Activated B cell treated with CpG ODN at 0.5 μM for 24 hours (primary cell): ENCODE measurements around the gene FOLR3. TPM values are rescaled to one million over a fixed set of nuclear protein-coding genes. Genes with fewer than 3 reads are reported as not detected.

Experiments used
- ATAC-seq: fragments of 200-7000 bp; cut with Tn5 transposase; one replicate; pipeline ENCODE4 v1.10.0; 2021; ENCODE audit warnings: low read depth, mild to moderate bottlenecking, moderate library complexity
- CTCF ChIA-PET: fragments of 350-600 bp; sonication (Branson Sonifier 250); formaldehyde crosslinking; loops from one replicate; lab custom pipeline; 2021; ENCODE audit warnings: antibody characterized with exemption; lab: Charles Lee
- POLR2A ChIA-PET: fragments of 350-600 bp; sonication (Branson Sonifier 250); formaldehyde crosslinking; loops from one replicate; lab custom pipeline; 2021; ENCODE audit warnings: antibody characterized with exemption; lab: Charles Lee
- DNase-seq: peaks from one replicate; pipeline ENCODE4 v3.0.0; 2022
- H3K27ac Mint-ChIP-seq: one replicate; pipeline ENCODE4 v1.8.0; 2020; ENCODE audit warnings: mixed read lengths
- H3K27me3 Mint-ChIP-seq: one replicate; pipeline ENCODE4 v1.8.0; 2021; ENCODE audit warnings: mixed read lengths
- H3K36me3 Mint-ChIP-seq: one replicate; pipeline ENCODE4 v1.8.0; 2021; ENCODE audit warnings: low read depth, mixed read lengths
- H3K4me1 Mint-ChIP-seq: one replicate; pipeline ENCODE4 v1.8.0; 2021; ENCODE audit warnings: mixed read lengths
- H3K4me3 Mint-ChIP-seq: one replicate; pipeline ENCODE4 v1.8.0; 2020; ENCODE audit warnings: mild to moderate bottlenecking, mixed read lengths
- H3K9me3 Mint-ChIP-seq: one replicate; pipeline ENCODE4 v1.8.0; 2020; ENCODE audit warnings: mixed read lengths
- intact Hi-C: fragments of 100-400 bp; cut with micrococcal nuclease; formaldehyde crosslinking; loops from one replicate; pipeline ENCODE4 v1.15.1; 2024
- total RNA-seq: library from RNA; stranded (reverse); gene quantifications from 2 replicates; pipeline ENCODE4 v1.2.3, GENCODE V29; 2022
- TF ChIP-seq, protein P1 (sequence below): fragments of 200-600 bp; IDR thresholded peaks from one replicate; pipeline ENCODE4 v1.8.0; 2022; ENCODE audit warnings: antibody characterized with exemption, mild to moderate bottlenecking

The FOLR3 gene
- total RNA-seq, 1 donor from 2014 or later, result not detected

DNA sequence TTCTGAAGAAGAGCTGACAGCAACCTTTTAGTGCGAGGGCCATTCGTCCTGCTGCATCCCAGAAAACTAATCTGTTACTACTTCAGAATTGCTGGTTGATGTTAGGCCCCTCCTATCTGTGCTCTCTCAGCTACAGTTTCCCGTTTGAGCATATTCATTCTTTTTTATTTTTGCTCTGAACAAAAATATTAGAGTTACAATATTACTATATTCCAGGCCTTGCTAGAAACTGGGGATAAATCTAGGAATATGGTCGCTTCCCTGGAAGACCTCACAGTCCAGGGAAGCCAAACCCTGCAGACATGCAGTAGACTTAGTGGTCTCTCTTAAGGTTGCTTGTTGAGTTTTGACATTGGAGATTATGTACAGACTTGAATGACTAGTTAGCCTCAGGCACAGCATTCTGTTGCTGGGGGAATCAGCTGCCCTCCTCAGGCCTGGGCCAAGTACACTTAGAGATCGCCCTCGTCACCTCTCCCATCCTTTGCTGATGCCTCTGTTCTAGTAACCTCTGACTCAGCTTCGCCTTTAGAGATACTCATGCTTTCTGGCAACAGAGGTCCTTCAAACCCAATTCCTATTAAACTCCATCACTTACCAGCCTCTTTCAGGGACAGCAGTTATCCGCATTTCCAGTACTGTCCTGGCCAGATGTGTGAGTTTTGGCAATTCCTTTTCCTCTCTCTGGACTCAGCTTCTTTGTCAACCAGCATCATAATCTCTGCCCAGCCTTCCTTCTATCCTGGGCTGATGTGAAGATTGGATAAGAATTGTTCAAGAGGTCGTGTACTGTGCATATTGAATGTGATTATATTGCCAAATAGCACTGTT, 22.3 kb upstream of the FOLR3 start:
- CTCF ChIA-PET, result interaction anchor here (1.2 to 1.3 kb wide), 2 partner anchors 31 to 72 kb away, joined by 3 to 4 read pairs; no protein-coding TSS in a partner anchor
- H3K27ac Mint-ChIP-seq, result peak overlapping the region; percentile 100
- POLR2A ChIA-PET, result interaction anchor here (0.7 to 3.1 kb wide), 15 partner anchors 11 to 185 kb away, joined by 3 to 34 read pairs (median 6); partner anchors contain the start of genes INPPL1, LAMTOR1, RNF121 and XNDC1N
- ATAC-seq (peak; percentile 0), DNase-seq (no peak)
- H3K9me3 Mint-ChIP-seq, result no peaks in the 10 kb centered on the region
- intact Hi-C loops, result loop anchor here (1.0 to 5.0 kb wide), 7 partner anchors 10 to 326 kb away; partner anchors contain the start of genes CLPB, LAMTOR1, LRRC51 and NUMA1
- TF ChIP-seq, protein P1, sequence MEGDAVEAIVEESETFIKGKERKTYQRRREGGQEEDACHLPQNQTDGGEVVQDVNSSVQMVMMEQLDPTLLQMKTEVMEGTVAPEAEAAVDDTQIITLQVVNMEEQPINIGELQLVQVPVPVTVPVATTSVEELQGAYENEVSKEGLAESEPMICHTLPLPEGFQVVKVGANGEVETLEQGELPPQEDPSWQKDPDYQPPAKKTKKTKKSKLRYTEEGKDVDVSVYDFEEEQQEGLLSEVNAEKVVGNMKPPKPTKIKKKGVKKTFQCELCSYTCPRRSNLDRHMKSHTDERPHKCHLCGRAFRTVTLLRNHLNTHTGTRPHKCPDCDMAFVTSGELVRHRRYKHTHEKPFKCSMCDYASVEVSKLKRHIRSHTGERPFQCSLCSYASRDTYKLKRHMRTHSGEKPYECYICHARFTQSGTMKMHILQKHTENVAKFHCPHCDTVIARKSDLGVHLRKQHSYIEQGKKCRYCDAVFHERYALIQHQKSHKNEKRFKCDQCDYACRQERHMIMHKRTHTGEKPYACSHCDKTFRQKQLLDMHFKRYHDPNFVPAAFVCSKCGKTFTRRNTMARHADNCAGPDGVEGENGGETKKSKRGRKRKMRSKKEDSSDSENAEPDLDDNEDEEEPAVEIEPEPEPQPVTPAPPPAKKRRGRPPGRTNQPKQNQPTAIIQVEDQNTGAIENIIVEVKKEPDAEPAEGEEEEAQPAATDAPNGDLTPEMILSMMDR, result no peak
- H3K27me3 Mint-ChIP-seq, result peaks cover 15% of the 10 kb centered on the region
- H3K4me3 Mint-ChIP-seq, result peak overlapping the region; percentile 97
- H3K36me3 Mint-ChIP-seq, result peaks cover 18% of the 10 kb centered on the region
- peaks cover 25% of the 10 kb centered on the region for H3K4me1 Mint-ChIP-seq

DNA sequence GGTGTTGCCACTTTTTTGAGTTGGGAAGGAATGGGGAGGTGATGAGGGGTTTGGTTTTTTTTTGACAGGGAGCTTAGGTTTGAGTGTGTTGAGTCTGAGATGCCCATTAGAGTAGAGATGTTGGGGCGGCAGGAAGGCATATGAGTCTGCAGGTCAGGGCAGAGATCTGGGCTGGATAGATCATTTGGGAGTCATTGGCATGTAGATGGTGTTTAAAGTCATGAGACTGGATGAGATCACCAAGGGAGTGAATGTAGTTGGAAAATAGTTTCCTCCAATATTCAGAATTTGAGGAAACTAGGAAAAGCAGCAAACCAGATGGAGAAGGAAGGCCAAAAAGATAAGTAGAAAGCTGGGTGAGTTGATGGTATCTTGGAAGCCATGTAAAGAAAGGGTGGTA, 21.0 kb upstream of the FOLR3 start:
- POLR2A ChIA-PET, result no interaction called here
- H3K36me3 Mint-ChIP-seq, result peaks cover 13% of the 10 kb centered on the region
- no peak for ATAC-seq
- H3K9me3 Mint-ChIP-seq, result no peaks in the 10 kb centered on the region
- H3K27me3 Mint-ChIP-seq, result peaks cover 17% of the 10 kb centered on the region
- H3K4me3 Mint-ChIP-seq, result no peak overlapping the region
- peaks cover 25% of the 10 kb centered on the region for H3K4me1 Mint-ChIP-seq
- no peak for DNase-seq
- H3K27ac Mint-ChIP-seq, result no peak overlapping the region
- TF ChIP-seq, protein P1, result no peak
- CTCF ChIA-PET, result no interaction called here
- intact Hi-C loops, result loop anchor here (5.0 kb wide), 1 partner anchor 318 kb away; the partner anchor contains the start of gene CLPB

DNA sequence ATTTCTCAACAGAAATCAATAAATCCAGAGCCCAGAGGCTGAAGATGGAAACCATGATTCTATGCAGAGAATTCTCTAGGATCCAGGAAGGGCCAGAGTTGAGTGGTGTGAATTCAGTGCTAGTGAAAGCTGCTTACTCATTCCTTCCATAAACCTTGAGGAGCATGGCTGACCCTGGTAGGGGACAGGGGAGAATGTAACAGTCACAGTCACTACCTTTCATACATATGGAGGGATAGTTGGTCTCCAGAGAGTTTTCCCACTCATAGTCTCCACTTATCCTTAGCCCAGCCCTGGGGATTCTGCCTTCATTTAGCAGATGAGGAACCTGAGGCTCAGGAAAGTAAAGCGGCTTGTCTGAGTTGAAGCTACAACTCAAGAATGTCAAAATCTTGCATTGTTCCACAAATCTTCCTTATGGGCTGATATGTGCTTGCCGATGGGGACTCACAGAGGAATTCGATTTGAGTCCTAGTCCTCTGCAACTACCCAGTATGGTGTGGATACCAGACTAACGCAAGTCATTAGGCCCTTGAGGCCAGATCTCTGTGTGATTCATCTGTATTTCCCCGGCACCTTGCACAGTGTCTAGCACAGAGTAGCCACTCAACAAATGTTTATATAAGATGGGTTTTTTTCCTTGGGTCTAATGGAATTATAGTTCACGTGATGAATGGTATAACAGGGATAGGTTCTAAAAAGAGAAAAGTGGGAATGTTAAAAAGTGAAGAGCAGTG, 19.3 kb upstream of the FOLR3 start:
- no peak for ATAC-seq
- H3K27ac Mint-ChIP-seq, result no peak overlapping the region
- H3K4me1 Mint-ChIP-seq, result peaks cover 22% of the 10 kb centered on the region
- intact Hi-C loops, result no loop called here
- no peak overlapping the region for H3K4me3 Mint-ChIP-seq
- CTCF ChIA-PET, result no interaction called here
- DNase-seq, result no peak
- POLR2A ChIA-PET, result interaction anchor here (0.5 kb wide), 1 partner anchor 170 kb away, joined by 5 read pairs; no protein-coding TSS in a partner anchor
- H3K36me3 Mint-ChIP-seq, result peaks cover 6% of the 10 kb centered on the region
- no peaks in the 10 kb centered on the region for H3K9me3 Mint-ChIP-seq
- TF ChIP-seq, protein P1, result no peak
- peaks cover 22% of the 10 kb centered on the region for H3K27me3 Mint-ChIP-seq

DNA sequence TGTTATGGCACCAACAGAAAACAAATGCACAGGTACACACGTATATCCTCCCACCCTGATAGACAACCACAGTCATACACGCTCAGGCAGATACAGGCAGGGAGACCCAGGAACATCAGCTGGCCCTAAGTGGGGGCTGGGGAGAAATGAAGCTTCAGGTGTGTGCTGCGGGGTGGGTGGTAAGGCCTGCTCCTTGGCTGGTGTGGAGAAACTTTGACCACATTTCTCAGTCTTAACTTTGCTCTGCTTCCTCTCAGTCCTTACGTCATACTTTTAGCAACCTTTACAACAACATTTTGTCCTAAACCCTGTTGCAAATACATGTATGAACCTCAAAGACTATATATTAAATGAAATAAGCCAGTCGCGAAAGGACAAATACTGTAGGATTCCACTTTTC, 16.3 kb upstream of the FOLR3 start:
- CTCF ChIA-PET, result no interaction called here
- TF ChIP-seq, protein P1, result no peak
- no peak for DNase-seq
- H3K36me3 Mint-ChIP-seq, result no peaks in the 10 kb centered on the region
- intact Hi-C loops, result no loop called here
- H3K9me3 Mint-ChIP-seq, result no peaks in the 10 kb centered on the region
- ATAC-seq, result no peak
- H3K27ac Mint-ChIP-seq, result no peak overlapping the region
- H3K4me3 Mint-ChIP-seq, result no peak overlapping the region
- peaks cover 30% of the 10 kb centered on the region for H3K27me3 Mint-ChIP-seq
- POLR2A ChIA-PET, result interaction anchor here (1.2 kb wide), 1 partner anchor 141 kb away, joined by 5 read pairs; no protein-coding TSS in a partner anchor
- no peaks in the 10 kb centered on the region for H3K4me1 Mint-ChIP-seq
